Smooth muscle cell (in vitro differentiated cells): ENCODE data around the gene SNX8. TPM values are rescaled to one million over a fixed set of nuclear protein-coding genes. Genes with fewer than 3 reads are reported as not detected.

Experiments
- DNase-seq: peaks from one replicate; lab custom pipeline; 2025; ENCODE audit not compliant: unreplicated experiment; lab: John Stamatoyannopoulos, UW
- H2AFZ ChIP-seq: fragments of 200-600 bp; sonication (generic); 2 replicates; pipeline ENCODE4 v1.6.0; 2016; ENCODE audit warnings: antibody characterized with exemption, low read depth, mild to moderate bottlenecking
- H3F3A ChIP-seq: fragments of 200-600 bp; sonication (generic); 2 replicates; pipeline ENCODE4 v1.6.0; 2017; ENCODE audit warnings: antibody characterized with exemption, low read depth
- H3K27ac ChIP-seq: fragments of 200-600 bp; sonication (generic); 2 replicates; pipeline ENCODE4 v1.5.1; 2016; ENCODE audit warnings: low read depth, mild to moderate bottlenecking
- H3K27me3 ChIP-seq: fragments of 200-600 bp; sonication (generic); 2 replicates; pipeline ENCODE4 v1.6.1; 2016; ENCODE audit warnings: low read depth, mild to moderate bottlenecking
- H3K36me3 ChIP-seq: fragments of 200-600 bp; sonication (generic); 2 replicates; pipeline ENCODE4 v1.5.1; 2016; ENCODE audit warnings: low read depth
- H3K4me1 ChIP-seq: fragments of 200-600 bp; sonication (generic); 2 replicates; pipeline ENCODE4 v1.5.1; 2016; ENCODE audit warnings: low read depth
- H3K4me2 ChIP-seq: fragments of 200-600 bp; sonication (generic); 2 replicates; pipeline ENCODE4 v1.6.0; 2016; ENCODE audit warnings: mild to moderate bottlenecking
- H3K4me3 ChIP-seq: fragments of 200-600 bp; sonication (generic); 2 replicates; pipeline ENCODE4 v1.5.1; 2016; ENCODE audit warnings: mild to moderate bottlenecking
- H3K79me2 ChIP-seq: fragments of 200-600 bp; sonication (generic); 2 replicates; pipeline ENCODE4 v1.6.0; 2016; ENCODE audit warnings: low read depth, mild to moderate bottlenecking
- H3K9ac ChIP-seq: fragments of 200-600 bp; sonication (generic); 2 replicates; pipeline ENCODE4 v1.6.0; 2016; ENCODE audit warnings: low read depth
- H3K9me3 ChIP-seq: fragments of 200-600 bp; sonication (generic); replicated peaks from 2 replicates; pipeline ENCODE4 v1.5.1; 2016; ENCODE audit warnings: low read depth
- H4K20me1 ChIP-seq: fragments of 200-600 bp; sonication (generic); 2 replicates; pipeline ENCODE4 v1.6.0; 2016; ENCODE audit warnings: low read depth
- CTCF ChIP-seq: fragments of 200-600 bp; sonication (generic); IDR thresholded peaks from 2 replicates; pipeline ENCODE4 v1.5.1; 2017; ENCODE audit warnings: borderline replicate concordance, mild to moderate bottlenecking, antibody characterized with exemption; ENCODE audit not compliant: insufficient read depth, poor library complexity, severe bottlenecking
- WGBS: methylation state at CpG from one replicate; pipeline ENCODE4 v1.1.7; 2016; ENCODE audit warnings: low lambda C conversion rate; 5-methylcytosine and 5-hydroxymethylcytosine counted together
- polyA plus RNA-seq: library from polyadenylated mRNA; unstranded; fragments of >200 nt; fragmentation: Nextera tagmentation; extraction: Ambion mirVana; gene quantifications from 2 replicates; pipeline ENCODE4 v1.2.1, GENCODE V29; 2016
- total RNA-seq: library from RNA; depleted of rRNA; stranded (reverse); fragments of >200 nt; gene quantifications from 2 replicates; pipeline ENCODE4 v1.2.3, GENCODE V29; 2014

Gene SNX8
- total and polyA plus RNA-seq, 2 experiments from 2014 or later, result 46.9 to 49.9 TPM

GRCh38 chr7:2296832-2297231, 17.4 kb downstream of the SNX8 start:
- Histone ChIP-seq H3K4me3 (no peak overlapping the region), H3K4me1 (no peaks in the 10 kb centered on the region), H3F3A (peaks cover 3% of the 10 kb centered on the region), H2AFZ (no peak overlapping the region), H4K20me1 (peaks cover 34% of the 10 kb centered on the region), H3K27me3 (no peaks in the 10 kb centered on the region), H3K79me2 (no peaks in the 10 kb centered on the region), H3K9ac (no peak overlapping the region), H3K9me3 (no peaks in the 10 kb centered on the region), H3K36me3 (no peaks in the 10 kb centered on the region), H3K27ac (no peak overlapping the region), H3K4me2 (no peak overlapping the region)
- WGBS, result 99% methylated on average over 6 of the region's 6 CpGs
- DNase-seq, result no peak
- TF ChIP-seq CTCF, result no peak

- H4K20me1 ChIP-seq, result peaks cover 34% of the 10 kb centered on the region
- WGBS, result 94% methylated on average over 6 of the region's 6 CpGs
- H3K79me2 ChIP-seq, result no peaks in the 10 kb centered on the region
These were observed 18.2 kb downstream of the SNX8 start for GRCh38 chr7:2295936-2296620.

GRCh38 chr7:2290877-2291276, 23.4 kb downstream of the SNX8 start:
- no peak overlapping the region for H3K9ac ChIP-seq
- H3K36me3 ChIP-seq, result no peaks in the 10 kb centered on the region
- no peak overlapping the region for H2AFZ ChIP-seq
- H3K4me3 ChIP-seq, result no peak overlapping the region
- TF ChIP-seq CTCF, result no peak
- no peak overlapping the region for H3K4me2 ChIP-seq
- no peaks in the 10 kb centered on the region for H3K79me2 ChIP-seq
- no peaks in the 10 kb centered on the region for H3K27me3 ChIP-seq
- no peaks in the 10 kb centered on the region for H3K4me1 ChIP-seq
- H3K27ac ChIP-seq, result no peak overlapping the region
- no peaks in the 10 kb centered on the region for H3K9me3 ChIP-seq
- no peaks in the 10 kb centered on the region for H3F3A ChIP-seq
- H4K20me1 ChIP-seq, result peaks cover 36% of the 10 kb centered on the region
- DNase-seq, result no peak
- WGBS, result 98% methylated on average over 6 of the region's 6 CpGs

More at GRCh38 chr7:2295936-2296620, 18.2 kb downstream of the SNX8 start:
- Histone ChIP-seq H3F3A (peaks cover 2% of the 10 kb centered on the region), H3K9me3 (no peaks in the 10 kb centered on the region), H2AFZ (no peak overlapping the region), H3K36me3 (no peaks in the 10 kb centered on the region), H3K4me1 (no peaks in the 10 kb centered on the region), H3K9ac (no peak overlapping the region), H3K4me2 (no peak overlapping the region), H3K4me3 (no peak overlapping the region), H3K27me3 (no peaks in the 10 kb centered on the region), H3K27ac (no peak overlapping the region)
- DNase-seq, result no peak
- TF ChIP-seq CTCF, result no peak

DNA sequence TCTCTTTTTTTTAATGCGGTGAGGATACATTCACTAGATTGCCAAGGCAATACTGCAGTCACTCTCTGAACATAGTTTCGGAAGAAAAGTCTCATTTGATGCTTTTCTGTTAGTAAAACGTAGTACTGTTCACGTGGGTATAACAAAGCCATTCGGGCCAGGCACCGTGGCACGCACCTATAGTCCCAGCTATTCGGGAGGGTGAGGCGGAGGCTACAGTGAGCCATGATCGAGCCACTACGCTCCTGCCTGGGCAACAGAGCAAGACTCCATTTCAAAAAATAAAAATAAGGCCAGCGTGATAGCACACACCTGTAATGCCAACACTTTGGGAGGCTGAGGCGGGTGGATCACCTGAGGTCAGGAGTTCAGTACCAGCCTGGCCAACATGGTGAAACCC, 24.6 kb downstream of the SNX8 start:
- Histone ChIP-seq H3K79me2 (no peaks in the 10 kb centered on the region), H2AFZ (no peak overlapping the region), H3K4me3 (no peak overlapping the region), H3K36me3 (no peaks in the 10 kb centered on the region), H3K9me3 (no peaks in the 10 kb centered on the region), H3K9ac (no peak overlapping the region), H3F3A (no peaks in the 10 kb centered on the region), H3K4me1 (no peaks in the 10 kb centered on the region), H4K20me1 (peaks cover 43% of the 10 kb centered on the region), H3K27me3 (no peaks in the 10 kb centered on the region), H3K27ac (no peak overlapping the region), H3K4me2 (no peak overlapping the region)
- no peak for TF ChIP-seq CTCF
- 94% methylated on average over 13 of the region's 13 CpGs for WGBS
- DNase-seq, result no peak
